CD4-positive, alpha-beta T cell (primary cell): ENCODE data around the gene GRAP. TPM values are rescaled to one million over a fixed set of nuclear protein-coding genes. Genes with fewer than 3 reads are reported as not detected.

ENCODE experiments used
- ATAC-seq: fragments of 200-7000 bp; cut with Tn5 transposase; one replicate; pipeline ENCODE4 v1.10.0; 2022; ENCODE audit warnings: mild to moderate bottlenecking; ENCODE audit not compliant: poor library complexity
- CTCF ChIA-PET: fragments of 350-600 bp; sonication (Branson Sonifier 250); formaldehyde crosslinking; loops from one replicate; lab custom pipeline; 2021; ENCODE audit warnings: antibody characterized with exemption, inconsistent platforms; lab: Charles Lee
- POLR2A ChIA-PET: fragments of 350-600 bp; sonication (Branson Sonifier 250); formaldehyde crosslinking; loops from one replicate; lab custom pipeline; 2021; ENCODE audit warnings: antibody characterized with exemption, inconsistent platforms; lab: Charles Lee
- DNase-seq, 14 experiments: peaks; one replicate each; pipeline ENCODE4 v3.0.0-alpha.2; 2013 to 2020; ENCODE audit warnings: mixed read lengths in 2 of 14
- H3K27ac ChIP-seq, 2 donors: one replicate each; pipeline versions ENCODE4 v1.5.1 to v1.7.0; 2013; ENCODE audit warnings: low read length in 2 of 2, low read depth in 1 of 2, mild to moderate bottlenecking in 1 of 2
- H3K27me3 ChIP-seq, 2 experiments: 1 replicate in 1 of 2; 2 replicates in 1 of 2; pipeline versions ENCODE4 v1.6.1 to v1.7.0; 2013; ENCODE audit warnings: low read length in 2 of 2, control low read depth in 1 of 2, mild to moderate bottlenecking in 1 of 2, moderate library complexity in 1 of 2; ENCODE audit not compliant: insufficient read depth in 2 of 2, control insufficient read depth in 1 of 2
- H3K36me3 ChIP-seq: one replicate; pipeline ENCODE4 v1.6.1; 2013; ENCODE audit warnings: low read length, control low read depth; ENCODE audit not compliant: insufficient read depth
- H3K4me1 ChIP-seq: one replicate; pipeline ENCODE4 v1.6.1; 2013; ENCODE audit warnings: low read length, control low read depth; ENCODE audit not compliant: insufficient read depth
- H3K4me3 ChIP-seq: one replicate; pipeline ENCODE4 v1.5.1; 2013; ENCODE audit warnings: mild to moderate bottlenecking, low read length, moderate library complexity
- H3K9me3 ChIP-seq, 2 experiments: 1 replicate in 1 of 2; 2 replicates in 1 of 2; pipeline versions ENCODE4 v1.6.1 to v1.7.0; 2013; ENCODE audit warnings: low read length in 2 of 2, mild to moderate bottlenecking in 2 of 2, control low read depth in 1 of 2, moderate library complexity in 1 of 2; ENCODE audit not compliant: control insufficient read depth in 1 of 2, insufficient read depth in 1 of 2
- H3K27ac Mint-ChIP-seq: one replicate; pipeline ENCODE4 v1.8.0; 2020; ENCODE audit warnings: mixed read lengths
- H3K27me3 Mint-ChIP-seq: one replicate; pipeline ENCODE4 v1.8.0; 2021; ENCODE audit warnings: mixed read lengths
- H3K36me3 Mint-ChIP-seq: one replicate; pipeline ENCODE4 v1.8.0; 2021; ENCODE audit warnings: low read depth, mixed read lengths
- H3K4me1 Mint-ChIP-seq: one replicate; pipeline ENCODE4 v1.8.0; 2021; ENCODE audit warnings: low read depth, mixed read lengths
- H3K4me3 Mint-ChIP-seq: one replicate; pipeline ENCODE4 v1.8.0; 2020; ENCODE audit warnings: mild to moderate bottlenecking, mixed read lengths
- H3K9me3 Mint-ChIP-seq: one replicate; pipeline ENCODE4 v1.8.0; 2020; ENCODE audit warnings: mixed read lengths
- CTCF ChIP-seq: fragments of 200-600 bp; IDR thresholded peaks from one replicate; pipeline ENCODE4 v1.8.0; 2022; ENCODE audit warnings: antibody characterized with exemption, mild to moderate bottlenecking
- intact Hi-C, 2 experiments: fragments of 100-400 bp; cut with DNase I in 1 of 2; cut with micrococcal nuclease in 1 of 2; formaldehyde crosslinking; loops; one replicate each; pipeline versions ENCODE4 v1.15.1 to v1.9.0; 2023 to 2025; cut with DNase I, micrococcal nuclease
- total RNA-seq, 174 experiments: library from RNA in 2 of 174; stranded (reverse) in 2 of 174; gene quantifications; one replicate each; pipeline ENCODE4 v1.2.3 and lab custom pipeline; 2021 to 2026

GRAP gene
- total RNA-seq, 2 experiments from 2014 or later, result 20.1 to 20.4 TPM

- Histone ChIP-seq H3K27ac (no peak overlapping the region), H3K9me3 (no peaks in the 10 kb centered on the region), H3K4me3 (no peak overlapping the region), H3K4me1 (peaks cover 35% of the 10 kb centered on the region), H3K36me3 (no peaks in the 10 kb centered on the region), H3K27me3 (no peaks in the 10 kb centered on the region)
- no peaks in the 10 kb centered on the region for H3K36me3 Mint-ChIP-seq
- peak overlapping the region; percentile 83 for H3K27ac Mint-ChIP-seq
- ATAC-seq (no peak), DNase-seq (no peak)
- no peak for TF ChIP-seq CTCF
- intact Hi-C loops, result loop anchor here in 1 of 2 experiments (5.0 to 10.0 kb wide), 4 partner anchors 39 to 358 kb away; partner anchors contain the start of genes B9D1 and PRPSAP2
- H3K27me3 Mint-ChIP-seq, result no peaks in the 10 kb centered on the region
- peak overlapping the region; percentile 59 for H3K4me3 Mint-ChIP-seq
- H3K9me3 Mint-ChIP-seq, result no peaks in the 10 kb centered on the region
- ChIA-PET POLR2A (interaction anchor here (1.0 to 1.4 kb wide), 2 partner anchors 9 to 17 kb away, joined by 3 to 5 read pairs; no protein-coding TSS in a partner anchor), CTCF (interaction anchor here (1.7 kb wide), 1 partner anchor 46 kb away, joined by 6 read pairs; no protein-coding TSS in a partner anchor)
- H3K4me1 Mint-ChIP-seq, result peaks cover 30% of the 10 kb centered on the region
Observed at GRCh38 chr17:19006698-19007097, 40.1 kb downstream of the GRAP start.

- Mint-ChIP-seq H3K4me1 (peaks cover 30% of the 10 kb centered on the region), H3K9me3 (no peaks in the 10 kb centered on the region), H3K27ac (peak overlapping the region; percentile 83), H3K27me3 (no peaks in the 10 kb centered on the region), H3K36me3 (no peaks in the 10 kb centered on the region), H3K4me3 (peak overlapping the region; percentile 78)
- H3K4me3 ChIP-seq, result no peak overlapping the region
- POLR2A ChIA-PET, result interaction anchor here (1.0 to 2.1 kb wide), 3 partner anchors 10 to 148 kb away, joined by 5 to 10 read pairs (median 6); partner anchors contain the start of gene PRPSAP2
- TF ChIP-seq CTCF, result no peak
- CTCF ChIA-PET, result interaction anchor here (1.7 kb wide), 1 partner anchor 45 kb away, joined by 6 read pairs; no protein-coding TSS in a partner anchor
- ATAC-seq, result no peak
- no peaks in the 10 kb centered on the region for H3K27me3 ChIP-seq
- peaks cover 43% of the 10 kb centered on the region for H3K4me1 ChIP-seq
- H3K36me3 ChIP-seq, result peaks cover 3% of the 10 kb centered on the region
- DNase-seq, result no peak
- intact Hi-C loops, result loop anchor here in 1 of 2 experiments (5.0 to 10.0 kb wide), 4 partner anchors 39 to 359 kb away; partner anchors contain the start of genes B9D1 and PRPSAP2
- no peaks in the 10 kb centered on the region for H3K9me3 ChIP-seq
- peak overlapping the region; percentile 79 to 85 for H3K27ac ChIP-seq
Observed at GRCh38 chr17:19005789-19006430, 40.8 kb downstream of the GRAP start.

- POLR2A ChIA-PET, result interaction anchor here (0.9 to 2.1 kb wide), 9 partner anchors 11 to 147 kb away, joined by 3 to 10 read pairs (median 5); partner anchors contain the start of gene PRPSAP2
- Mint-ChIP-seq H3K27ac (peak overlapping the region; percentile 83), H3K9me3 (no peaks in the 10 kb centered on the region), H3K27me3 (no peaks in the 10 kb centered on the region), H3K4me3 (peak overlapping the region; percentile 78), H3K36me3 (no peaks in the 10 kb centered on the region), H3K4me1 (peaks cover 30% of the 10 kb centered on the region)
- peak; percentile 1 for ATAC-seq
- CTCF ChIA-PET, result interaction anchor here (1.7 kb wide), 1 partner anchor 44 kb away, joined by 6 read pairs; no protein-coding TSS in a partner anchor
- intact Hi-C loops, result loop anchor here in 1 of 2 experiments (5.0 to 10.0 kb wide), 4 partner anchors 38 to 360 kb away; partner anchors contain the start of genes B9D1 and PRPSAP2
- Histone ChIP-seq H3K27me3 (no peaks in the 10 kb centered on the region), H3K9me3 (no peaks in the 10 kb centered on the region), H3K27ac (peak overlapping the region; percentile 79 to 85), H3K4me1 (peaks cover 50% of the 10 kb centered on the region), H3K4me3 (peak overlapping the region; percentile 67), H3K36me3 (peaks cover 4% of the 10 kb centered on the region)
- TF ChIP-seq CTCF, result no peak
- DNase-seq, result peak in 2 of 14 experiments; percentile 12 to 43
Observed at GRCh38 chr17:19005137-19005773, 41.5 kb downstream of the GRAP start.
